Hepatocyte (in vitro differentiated cells): Measurements from ENCODE around the gene SLC15A3. TPM values are rescaled to one million over a fixed set of nuclear protein-coding genes. Genes with fewer than 3 reads are reported as not detected.

Experiments used
- DNase-seq: peaks from one replicate; pipeline ENCODE4 v3.0.0-alpha.2; 2016; ENCODE audit warnings: low spot score
- H2AFZ ChIP-seq: fragments of 200-600 bp; sonication (generic); 2 replicates; pipeline ENCODE4 v1.6.0; 2016; ENCODE audit warnings: antibody characterized with exemption, mild to moderate bottlenecking
- H3K27ac ChIP-seq: fragments of 200-600 bp; sonication (generic); 2 replicates; pipeline ENCODE4 v1.5.1; 2016; ENCODE audit warnings: mild to moderate bottlenecking
- H3K27me3 ChIP-seq: fragments of 200-600 bp; sonication (generic); 2 replicates; pipeline ENCODE4 v1.6.1; 2016
- H3K36me3 ChIP-seq: fragments of 200-600 bp; sonication (generic); replicated peaks from 2 replicates; pipeline ENCODE4 v1.5.1; 2016; ENCODE audit warnings: low read depth; ENCODE audit not compliant: insufficient read depth
- H3K4me1 ChIP-seq: fragments of 200-600 bp; sonication (generic); 2 replicates; pipeline ENCODE4 v1.5.1; 2016; ENCODE audit warnings: mild to moderate bottlenecking, moderate library complexity; ENCODE audit not compliant: insufficient read depth
- H3K4me2 ChIP-seq: fragments of 200-600 bp; sonication (generic); 2 replicates; pipeline ENCODE4 v1.6.0; 2016
- H3K4me3 ChIP-seq: fragments of 200-600 bp; sonication (generic); 2 replicates; pipeline ENCODE4 v1.5.1; 2016; ENCODE audit warnings: mild to moderate bottlenecking
- H3K79me2 ChIP-seq: fragments of 200-600 bp; sonication (generic); 2 replicates; pipeline ENCODE4 v1.6.0; 2017; ENCODE audit warnings: mild to moderate bottlenecking
- H3K9me2 ChIP-seq: fragments of 200-600 bp; sonication (generic); replicated peaks from 2 replicates; pipeline ENCODE4 v1.6.0; 2017; ENCODE audit warnings: mild to moderate bottlenecking; ENCODE audit not compliant: insufficient read depth
- H3K9me3 ChIP-seq: fragments of 200-600 bp; sonication (generic); 2 replicates; pipeline ENCODE4 v1.5.1; 2016; ENCODE audit warnings: low read depth, mild to moderate bottlenecking
- H4K20me1 ChIP-seq: fragments of 200-600 bp; sonication (generic); 2 replicates; pipeline ENCODE4 v1.6.0; 2016; ENCODE audit warnings: mild to moderate bottlenecking; ENCODE audit not compliant: insufficient read depth, poor library complexity, severe bottlenecking
- CTCF ChIP-seq: fragments of 200-600 bp; sonication (generic); IDR thresholded peaks from 2 replicates; pipeline ENCODE4 v1.5.1; 2016; ENCODE audit warnings: antibody characterized with exemption, mild to moderate bottlenecking; ENCODE audit not compliant: poor library complexity
- EZH2 ChIP-seq: fragments of 200-600 bp; sonication (generic); IDR thresholded peaks from 2 replicates; pipeline ENCODE4 v1.6.1; 2016; ENCODE audit warnings: antibody characterized with exemption, mild to moderate bottlenecking, borderline replicate concordance
- EZH2phosphoT487 ChIP-seq: fragments of 200-600 bp; sonication (generic); IDR thresholded peaks from one replicate; pipeline ENCODE4 v1.6.1; 2018; ENCODE audit warnings: antibody characterized with exemption, mild to moderate bottlenecking, low read depth, moderate library complexity; ENCODE audit not compliant: unreplicated experiment, severe bottlenecking
- WGBS: methylation state at CpG from one replicate; pipeline ENCODE4 v1.1.6; 2016; ENCODE audit warnings: low lambda C conversion rate; ENCODE audit errors: missing lambda C conversion rate; 5-methylcytosine and 5-hydroxymethylcytosine counted together
- polyA plus RNA-seq: library from polyadenylated mRNA; unstranded; fragments of >200 nt; fragmentation: Nextera tagmentation; extraction: Ambion mirVana; gene quantifications from 2 replicates; pipeline ENCODE4 v1.2.1, GENCODE V29; 2016
- total RNA-seq: library from RNA; depleted of rRNA; stranded (reverse); fragments of >200 nt; gene quantifications from 2 replicates; pipeline ENCODE4 v1.2.3, GENCODE V29; 2014

Gene SLC15A3
- total and polyA plus RNA-seq, 2 experiments from 2014 or later = 0.56 to 3.3 TPM

GRCh38 chr11:60946601-60947264 lies 5.2 kb downstream of the SLC15A3 start:
- Histone ChIP-seq H3K79me2 (no peaks in the 10 kb centered on the region), H3K4me1 (peaks cover 3% of the 10 kb centered on the region), H4K20me1 (no peaks in the 10 kb centered on the region), H3K9me2 (no peaks in the 10 kb centered on the region), H3K4me3 (no peak overlapping the region), H3K9me3 (no peaks in the 10 kb centered on the region), H3K36me3 (no peaks in the 10 kb centered on the region), H3K27ac (no peak overlapping the region), H3K4me2 (no peak overlapping the region), H3K27me3 (peaks cover 24% of the 10 kb centered on the region), H2AFZ (no peak overlapping the region)
- DNase-seq = no peak
- TF ChIP-seq EZH2phosphoT487 = no peak
- no peak for TF ChIP-seq CTCF
- no peak for TF ChIP-seq EZH2
- WGBS = 89% methylated on average over 15 of the region's 15 CpGs

GRCh38 chr11:60945295-60945667 lies 6.7 kb downstream of the SLC15A3 start:
- no peaks in the 10 kb centered on the region for H3K36me3 ChIP-seq
- no peaks in the 10 kb centered on the region for H3K79me2 ChIP-seq
- WGBS = 89% methylated on average over 5 of the region's 5 CpGs
- H3K4me2 ChIP-seq = no peak overlapping the region
- no peak overlapping the region for H3K27ac ChIP-seq
- H3K9me3 ChIP-seq = no peaks in the 10 kb centered on the region
- H3K4me1 ChIP-seq = peaks cover 3% of the 10 kb centered on the region
- H3K9me2 ChIP-seq = no peaks in the 10 kb centered on the region
- TF ChIP-seq EZH2phosphoT487 = no peak
- no peak for TF ChIP-seq CTCF
- TF ChIP-seq EZH2 = no peak
- H3K4me3 ChIP-seq = no peak overlapping the region
- no peak for DNase-seq
- no peaks in the 10 kb centered on the region for H4K20me1 ChIP-seq
- H3K27me3 ChIP-seq = peaks cover 12% of the 10 kb centered on the region
- no peak overlapping the region for H2AFZ ChIP-seq

GRCh38 chr11:60944490-60945294 lies 7.3 kb downstream of the SLC15A3 start:
- H4K20me1 ChIP-seq = no peaks in the 10 kb centered on the region
- H3K9me3 ChIP-seq = no peaks in the 10 kb centered on the region
- no peak overlapping the region for H3K4me2 ChIP-seq
- H3K4me3 ChIP-seq = no peak overlapping the region
- H3K4me1 ChIP-seq = peaks cover 6% of the 10 kb centered on the region
- no peaks in the 10 kb centered on the region for H3K79me2 ChIP-seq
- peaks cover 6% of the 10 kb centered on the region for H3K27me3 ChIP-seq
- H3K27ac ChIP-seq = no peak overlapping the region
- no peak overlapping the region for H2AFZ ChIP-seq
- WGBS = 85% methylated on average over 11 of the region's 11 CpGs
- DNase-seq = no peak
- no peaks in the 10 kb centered on the region for H3K9me2 ChIP-seq
- TF ChIP-seq EZH2phosphoT487 = no peak
- TF ChIP-seq CTCF = no peak
- no peak for TF ChIP-seq EZH2
- H3K36me3 ChIP-seq = no peaks in the 10 kb centered on the region
